Motor neuron (in vitro differentiated cells): ENCODE data around the gene LYZL1. TPM values are rescaled to one million over a fixed set of nuclear protein-coding genes. Genes with fewer than 3 reads are reported as not detected.
"Not testable (repeated sequence)": the region's sequence is repeated elsewhere in the genome, so short reads cannot be mapped to it uniquely, and the experiment has no call there.

Experiments
- ATAC-seq, 8 experiments: fragments of 200-7000 bp; cut with Tn5 transposase; replicated peaks in 6 of 8; 2 replicates each; pipeline ENCODE4 v1.8.0; 2021; ENCODE audit warnings: mild to moderate bottlenecking in 8 of 8, moderate library complexity in 8 of 8
- H3K27ac ChIP-seq, 2 donors: fragments of 250-450 bp; sonication (Bioruptor Pico); 2 replicates each; pipeline ENCODE4 v1.9.0; 2021; ENCODE audit warnings: antibody characterized with exemption in 2 of 2, mild to moderate bottlenecking in 2 of 2, moderate library complexity in 1 of 2
- H3K4me1 ChIP-seq, 2 donors: fragments of 250-450 bp; sonication (Bioruptor Pico); replicated peaks in 1 of 2; 2 replicates each; pipeline ENCODE4 v1.6.1; 2021; ENCODE audit warnings: antibody characterized with exemption in 2 of 2, mild to moderate bottlenecking in 2 of 2, moderate library complexity in 1 of 2
- H3K4me3 ChIP-seq, 5 donors: fragments of 250-450 bp; sonication (Bioruptor Pico); 2 replicates each; pipeline ENCODE4 v1.9.0; 2021; ENCODE audit warnings: antibody characterized with exemption in 5 of 5, mild to moderate bottlenecking in 5 of 5, moderate library complexity in 4 of 5
- WGBS, 10 experiments: fragments of 450-650 bp; shearing (Covaris generic); methylation state at CpG; one replicate each; pipeline ENCODE4 v1.0.0; 2022; 5-methylcytosine and 5-hydroxymethylcytosine counted together
- in situ Hi-C, 9 experiments: fragments of 400-800 bp; cut with MboI; loops; one replicate each; pipeline ENCODE4 v1.15.0; 2021; ENCODE audit warnings: low sequenced_read_pairs in 9 of 9, low pct_unique_long_range_greater_than_20kb in 2 of 9; ENCODE audit not compliant: unreplicated experiment in 9 of 9
- total RNA-seq, 8 experiments: library from RNA; unstranded; fragments of 300-600 nt; gene quantifications; 2 replicates each; pipeline versions ENCODE4 v1.2.3 to v1.2.4, GENCODE V29; 2022

LYZL1 gene
- total RNA-seq, 8 experiments from 2014 or later = not detected

GRCh38 chr10:29316308-29317026 lies 27.6 kb downstream of the LYZL1 start:
- no peak overlapping the region for H3K4me3 ChIP-seq

GRCh38 chr10:29317027-29317420 lies 28.2 kb downstream of the LYZL1 start:
- 50 to 100% (median 86%) methylated on average over 1 to 2 of the region's 2 CpGs; no CpG with 5 or more reads in 1 of the 10 experiments for WGBS, 10 experiments
- Histone ChIP-seq H3K4me1 (peaks cover 13 to 15% of the 10 kb centered on the region in 2 donors), H3K27ac (no peak overlapping the region), H3K4me3 (no peak overlapping the region)
- ATAC-seq = no peak
- in situ Hi-C loops = loop anchor here in 5 of 9 experiments (25.0 kb wide), 2 partner anchors 655 to 680 kb away; no protein-coding TSS in a partner anchor

More at GRCh38 chr10:29316308-29317026, 27.6 kb downstream of the LYZL1 start:
- H3K4me1 ChIP-seq = peaks cover 13 to 15% of the 10 kb centered on the region in 2 donors
- peak overlapping the region in 1 of 2 donors; percentile 46 for H3K27ac ChIP-seq
- WGBS, 10 experiments = 67 to 89% (median 79%) methylated on average over 1 to 8 of the region's 8 CpGs; no CpG with 5 or more reads in 1 of the 10 experiments
- ATAC-seq = no peak
- in situ Hi-C loops = loop anchor here in 5 of 9 experiments (25.0 kb wide), 2 partner anchors 654 to 679 kb away; no protein-coding TSS in a partner anchor

- H3K4me1 ChIP-seq = peaks cover 13 to 15% of the 10 kb centered on the region in 2 donors
- in situ Hi-C loops = loop anchor here in 5 of 9 experiments (25.0 kb wide), 2 partner anchors 655 to 680 kb away; no protein-coding TSS in a partner anchor
- peak in 1 of 8 experiments; percentile 44 for ATAC-seq
These were observed 28.7 kb downstream of the LYZL1 start for GRCh38 chr10:29317423-29318021.

GRCh38 chr10:29318141-29319071 lies 29.5 kb downstream of the LYZL1 start:
- ATAC-seq = peak; percentile 77 to 98 (median 93)
- H3K4me3 ChIP-seq = not testable (repeated sequence)
- 0 to 56% (median 20%) methylated on average over 1 to 3 of the region's 22 CpGs; no CpG with 5 or more reads in 3 of the 10 experiments for WGBS, 10 experiments
- in situ Hi-C loops = loop anchor here in 5 of 9 experiments (25.0 kb wide), 2 partner anchors 656 to 681 kb away; no protein-coding TSS in a partner anchor
- Histone ChIP-seq H3K27ac (peak overlapping the region; percentile 45 to 65), H3K4me1 (peaks cover 13 to 15% of the 10 kb centered on the region in 2 donors)

More at GRCh38 chr10:29317423-29318021, 28.7 kb downstream of the LYZL1 start:
- 73 to 100% (median 90%) methylated on average over 1 to 5 of the region's 5 CpGs; no CpG with 5 or more reads in 1 of the 10 experiments for WGBS, 10 experiments
- H3K4me3 ChIP-seq = no peak overlapping the region
- no peak overlapping the region for H3K27ac ChIP-seq

GRCh38 chr10:29319205-29319781 lies 30.4 kb downstream of the LYZL1 start:
- WGBS, 10 experiments = 61 to 100% (median 80%) methylated on average over 1 to 9 of the region's 13 CpGs; no CpG with 5 or more reads in 3 of the 10 experiments
- Histone ChIP-seq H3K4me1 (peaks cover 13 to 15% of the 10 kb centered on the region in 2 donors), H3K4me3 (no peak overlapping the region), H3K27ac (peak overlapping the region in 1 of 2 donors; percentile 65)
- ATAC-seq = no peak
- in situ Hi-C loops = loop anchor here in 5 of 9 experiments (25.0 kb wide), 2 partner anchors 657 to 682 kb away; no protein-coding TSS in a partner anchor

GRCh38 chr10:29320680-29321121 lies 31.8 kb downstream of the LYZL1 start:
- ATAC-seq, H3K27ac ChIP-seq, H3K4me3 ChIP-seq: not testable (repeated sequence)
- peaks cover 13 to 15% of the 10 kb centered on the region in 2 donors for H3K4me1 ChIP-seq
- 48 to 100% (median 85%) methylated on average over 1 to 5 of the region's 5 CpGs; no CpG with 5 or more reads in 4 of the 10 experiments for WGBS, 10 experiments
- in situ Hi-C loops = loop anchor here in 5 of 9 experiments (25.0 kb wide), 2 partner anchors 658 to 683 kb away; no protein-coding TSS in a partner anchor

- in situ Hi-C loops = loop anchor here in 5 of 9 experiments (25.0 kb wide), 2 partner anchors 659 to 684 kb away; no protein-coding TSS in a partner anchor
- Histone ChIP-seq H3K4me3 (no peak overlapping the region), H3K27ac (no peak overlapping the region), H3K4me1 (peaks cover 13 to 15% of the 10 kb centered on the region in 2 donors)
- WGBS, 10 experiments = 74 to 100% (median 91%) methylated on average over 2 to 6 of the region's 8 CpGs
- ATAC-seq = no peak
These were observed 32.8 kb downstream of the LYZL1 start for GRCh38 chr10:29321656-29322055.

- in situ Hi-C loops = loop anchor here in 5 of 9 experiments (25.0 kb wide), 2 partner anchors 661 to 686 kb away; no protein-coding TSS in a partner anchor
- no peak overlapping the region for H3K4me3 ChIP-seq
- no peak for ATAC-seq
- no peak overlapping the region for H3K27ac ChIP-seq
- 68 to 90% (median 80%) methylated on average over 1 to 5 of the region's 5 CpGs; no CpG with 5 or more reads in 1 of the 10 experiments for WGBS, 10 experiments
- peaks cover 12 to 13% of the 10 kb centered on the region in 2 donors for H3K4me1 ChIP-seq
These were observed 34.0 kb downstream of the LYZL1 start for GRCh38 chr10:29322918-29323317.

GRCh38 chr10:29323367-29323766 lies 34.5 kb downstream of the LYZL1 start:
- Histone ChIP-seq H3K27ac (no peak overlapping the region), H3K4me3 (no peak overlapping the region), H3K4me1 (peaks cover 7 to 9% of the 10 kb centered on the region in 2 donors)
- WGBS, 10 experiments = 71 to 100% (median 88%) methylated on average over 1 to 5 of the region's 5 CpGs; no CpG with 5 or more reads in 3 of the 10 experiments
- ATAC-seq = no peak
- in situ Hi-C loops = loop anchor here in 5 of 9 experiments (25.0 kb wide), 2 partner anchors 661 to 686 kb away; no protein-coding TSS in a partner anchor

- ATAC-seq = no peak
- Histone ChIP-seq H3K27ac (no peak overlapping the region), H3K4me3 (no peak overlapping the region), H3K4me1 (peaks cover 3 to 10% of the 10 kb centered on the region in 2 donors)
- WGBS, 10 experiments = 20 to 100% (median 82%) methylated on average over 1 to 9 of the region's 11 CpGs; no CpG with 5 or more reads in 2 of the 10 experiments
- in situ Hi-C loops = loop anchor here in 5 of 9 experiments (25.0 kb wide), 2 partner anchors 662 to 687 kb away; no protein-coding TSS in a partner anchor
These were observed 35.5 kb downstream of the LYZL1 start for GRCh38 chr10:29324220-29324841.

- no peak overlapping the region for H3K4me3 ChIP-seq
- ATAC-seq = no peak
- in situ Hi-C loops = no loop called here
- 38 to 100% (median 86%) methylated on average over 1 to 2 of the region's 2 CpGs; no CpG with 5 or more reads in 1 of the 10 experiments for WGBS, 10 experiments
- peaks cover 11 to 15% of the 10 kb centered on the region in 2 donors for H3K4me1 ChIP-seq
- no peak overlapping the region for H3K27ac ChIP-seq
These were observed 37.4 kb downstream of the LYZL1 start for GRCh38 chr10:29326299-29326698.
